ENCODE measurements around the gene RNU6-9. TPM values are rescaled to one million over a fixed set of nuclear protein-coding genes. Genes with fewer than 3 reads are reported as not detected.
A peak's percentile ranks its signal among the peaks of the same experiment; 100 is the strongest.

Gene RNU6-9
- total and polyA plus RNA-seq, 12 donors = not detected

GRCh38 chr19:919199-920050 is 26.1 kb downstream of the RNU6-9 start:
- Histone ChIP-seq H3K4me3 (peak overlapping the region in 5 of 10 donors; percentile 5 to 48 (median 22)), H3K36me3 (no peaks in the 10 kb centered on the region), H3K4me1 (peaks cover 10 to 60% (median 33%) of the 10 kb centered on the region in 9 donors), H3K27ac (peak overlapping the region in 1 of 10 donors; percentile 26), H3K27me3 (peaks cover 30 to 57% (median 55%) of the 10 kb centered on the region in 7 donors), H3K9me3 (no peaks in the 10 kb centered on the region)
- DNase-seq (no peak), ATAC-seq (no peak)
- TF ChIP-seq, protein P1, sequence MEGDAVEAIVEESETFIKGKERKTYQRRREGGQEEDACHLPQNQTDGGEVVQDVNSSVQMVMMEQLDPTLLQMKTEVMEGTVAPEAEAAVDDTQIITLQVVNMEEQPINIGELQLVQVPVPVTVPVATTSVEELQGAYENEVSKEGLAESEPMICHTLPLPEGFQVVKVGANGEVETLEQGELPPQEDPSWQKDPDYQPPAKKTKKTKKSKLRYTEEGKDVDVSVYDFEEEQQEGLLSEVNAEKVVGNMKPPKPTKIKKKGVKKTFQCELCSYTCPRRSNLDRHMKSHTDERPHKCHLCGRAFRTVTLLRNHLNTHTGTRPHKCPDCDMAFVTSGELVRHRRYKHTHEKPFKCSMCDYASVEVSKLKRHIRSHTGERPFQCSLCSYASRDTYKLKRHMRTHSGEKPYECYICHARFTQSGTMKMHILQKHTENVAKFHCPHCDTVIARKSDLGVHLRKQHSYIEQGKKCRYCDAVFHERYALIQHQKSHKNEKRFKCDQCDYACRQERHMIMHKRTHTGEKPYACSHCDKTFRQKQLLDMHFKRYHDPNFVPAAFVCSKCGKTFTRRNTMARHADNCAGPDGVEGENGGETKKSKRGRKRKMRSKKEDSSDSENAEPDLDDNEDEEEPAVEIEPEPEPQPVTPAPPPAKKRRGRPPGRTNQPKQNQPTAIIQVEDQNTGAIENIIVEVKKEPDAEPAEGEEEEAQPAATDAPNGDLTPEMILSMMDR (IDR thresholded peaks at IDR 0.05) = no peak
- intact Hi-C loops (cut with DNase I) = loop anchor here (2.0 to 10.0 kb wide), 11 partner anchors 57 to 325 kb away; partner anchors contain the start of genes CFD (in 2 of the 10), ATP5F1D (in 1 of the 10), CBARP (in 1 of the 10) and MIDN (in 1 of the 10)
- 3 to 4% methylated on average over 66 to 68 of the region's 68 CpGs for WGBS, 2 donors

GRCh38 chr19:920051-920864 is 27.0 kb downstream of the RNU6-9 start:
- Histone ChIP-seq H3K4me1 (peaks cover 13 to 68% (median 40%) of the 10 kb centered on the region in 9 donors), H3K4me3 (peak overlapping the region in 7 of 10 donors; percentile 5 to 48 (median 17)), H3K27ac (peak overlapping the region in 1 of 10 donors; percentile 26), H3K36me3 (no peaks in the 10 kb centered on the region), H3K27me3 (peaks cover 30 to 57% (median 55%) of the 10 kb centered on the region in 7 donors), H3K9me3 (no peaks in the 10 kb centered on the region)
- intact Hi-C loops (cut with DNase I) = loop anchor here in 8 of 10 donors (2.0 to 10.0 kb wide), 9 partner anchors 57 to 325 kb away; partner anchors contain the start of genes ATP5F1D (in 1 of the 8), CBARP (in 1 of the 8), CFD (in 1 of the 8) and MIDN (in 1 of the 8)
- no peak for DNase-seq
- ATAC-seq = peak in 2 of 8 donors; percentile 1 to 4
- TF ChIP-seq, protein P1 (IDR thresholded peaks at IDR 0.05) = no peak
- WGBS, 2 donors = 2% methylated on average over 72 to 84 of the region's 84 CpGs

DNA sequence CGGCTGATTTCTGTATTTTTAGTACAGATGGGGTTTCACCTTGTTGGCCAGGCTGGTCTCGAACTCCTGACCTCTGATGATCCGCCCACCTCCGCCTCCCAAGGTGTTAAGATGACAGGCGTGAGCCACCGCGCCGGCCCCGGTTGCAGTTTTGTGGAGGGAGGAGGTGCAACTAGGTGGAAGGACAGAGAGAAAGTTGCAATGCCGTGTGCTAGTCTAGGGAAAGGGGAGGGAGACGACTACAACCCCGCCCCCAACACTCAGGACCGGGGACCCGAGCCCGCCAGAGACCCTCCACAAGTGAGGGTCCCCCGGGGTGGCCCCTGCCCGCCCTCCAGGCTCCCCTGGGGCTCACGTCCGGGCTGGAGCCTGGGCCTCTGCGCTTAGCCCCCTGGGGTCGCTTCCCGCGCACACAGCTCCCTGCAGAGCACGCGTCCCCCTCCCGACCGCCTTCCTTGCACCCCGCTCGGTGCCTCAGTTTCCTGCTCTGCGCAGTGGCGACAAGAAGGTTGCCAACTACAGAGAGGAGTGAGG is 31.3 kb downstream of the RNU6-9 start:
- TF ChIP-seq, protein P1 (IDR thresholded peaks at IDR 0.05) = no peak
- DNase-seq = no peak
- Histone ChIP-seq H3K27ac (peak overlapping the region in 6 of 10 donors; percentile 70 to 98 (median 88)), H3K36me3 (peaks cover 0 to 3% (median 0%) of the 10 kb centered on the region in 9 donors), H3K27me3 (peaks cover 12 to 20% (median 19%) of the 10 kb centered on the region in 7 donors), H3K4me1 (peaks cover 7 to 63% (median 31%) of the 10 kb centered on the region in 9 donors), H3K9me3 (no peaks in the 10 kb centered on the region), H3K4me3 (peak overlapping the region; percentile 51 to 99 (median 84))
- ATAC-seq = no peak
- intact Hi-C loops (cut with DNase I) = loop anchor here in 6 of 10 donors (2.0 to 10.0 kb wide), 6 partner anchors 58 to 320 kb away; partner anchors contain the start of genes ATP5F1D (in 2 of the 6), CBARP (in 1 of the 6), CFD (in 1 of the 6) and MIDN (in 1 of the 6)
- 13 to 16% methylated on average over 30 to 31 of the region's 31 CpGs for WGBS, 2 donors

All from heart right ventricle (tissue), 16 donors.